Spleen (tissue), 11 donors: ENCODE measurements around the gene AMPH. TPM values are rescaled to one million over a fixed set of nuclear protein-coding genes. Genes with fewer than 3 reads are reported as not detected.
"Not testable (repeated sequence)": the region's sequence is repeated elsewhere in the genome, so short reads cannot be mapped to it uniquely, and the experiment has no call there.

ENCODE experiments used
- DNase-seq: peaks from one replicate; pipeline ENCODE4 v3.0.0-alpha.2; 2020
- H3K27ac ChIP-seq, 8 donors: fragments of 200-600 bp; sonication (generic) in 7 of 8; 1 replicate in 4 of 8; 2 replicates in 4 of 8; pipeline versions ENCODE4 v1.5.0 to v1.8.0; 2016 to 2021; ENCODE audit warnings: inconsistent platforms in 4 of 8, mild to moderate bottlenecking in 4 of 8, moderate library complexity in 1 of 8
- H3K27me3 ChIP-seq, 7 donors: fragments of 200-600 bp; sonication (generic) in 6 of 7; replicated peaks in 1 of 7; 1 replicate in 4 of 7; 2 replicates in 3 of 7; pipeline versions ENCODE4 v1.5.0 to v1.8.0; 2016 to 2021; ENCODE audit warnings: inconsistent platforms in 3 of 7, mild to moderate bottlenecking in 1 of 7
- H3K36me3 ChIP-seq, 6 donors: fragments of 200-600 bp; sonication (generic) in 5 of 6; 1 replicate in 4 of 6; 2 replicates in 2 of 6; pipeline versions ENCODE4 v1.5.0 to v1.8.0; 2016 to 2021; ENCODE audit warnings: inconsistent platforms in 2 of 6
- H3K4me1 ChIP-seq, 6 donors: fragments of 200-600 bp; sonication (generic) in 5 of 6; 1 replicate in 3 of 6; 2 replicates in 3 of 6; pipeline versions ENCODE4 v1.5.0 to v1.8.0; 2016 to 2021; ENCODE audit warnings: inconsistent platforms in 3 of 6
- H3K4me3 ChIP-seq, 8 donors: fragments of 200-600 bp; sonication (generic) in 7 of 8; 1 replicate in 4 of 8; 2 replicates in 4 of 8; pipeline versions ENCODE4 v1.5.0 to v1.8.0; 2016 to 2021; ENCODE audit warnings: inconsistent platforms in 4 of 8, mild to moderate bottlenecking in 4 of 8, moderate library complexity in 2 of 8
- H3K9me3 ChIP-seq, 8 donors: fragments of 200-600 bp; sonication (generic) in 7 of 8; 1 replicate in 4 of 8; 2 replicates in 4 of 8; pipeline versions ENCODE4 v1.5.0 to v1.8.0; 2016 to 2021; ENCODE audit warnings: inconsistent platforms in 4 of 8
- POLR2A ChIP-seq, 3 donors: fragments of 450-650 bp; IDR thresholded peaks; one replicate each; pipeline ENCODE4 v1.5.1; 2017; ENCODE audit warnings: antibody characterized with exemption in 3 of 3, mild to moderate bottlenecking in 1 of 3
- POLR2AphosphoS5 ChIP-seq, 3 donors: sonication (generic); formaldehyde crosslinking; IDR thresholded peaks; one replicate each; pipeline ENCODE4 v1.5.1; 2017; ENCODE audit warnings: antibody characterized with exemption in 3 of 3
- WGBS, 5 donors: extraction: QIAGEN DNeasy Blood & Tissue Kit in 3 of 5; methylation state at CpG; one replicate each; pipeline versions ENCODE4 v1.1.5 to v1.1.7; 2013 to 2018; 5-methylcytosine and 5-hydroxymethylcytosine counted together
- intact Hi-C: fragments of 100-400 bp; cut with DNase I; formaldehyde crosslinking; loops from one replicate; pipeline ENCODE4 v1.15.0; 2023; ENCODE audit warnings: low total_unique reads
- polyA plus RNA-seq, 3 donors: library from polyadenylated mRNA; stranded (reverse); fragments of 200-250 nt; gene quantifications; one replicate each; pipeline ENCODE4 v1.2.1, GENCODE V29; 2013
- total RNA-seq, 7 donors: library from RNA; depleted of rRNA in 3 of 7; stranded (reverse); fragments of >200 nt in 3 of 7; fragmentation: NEBNext Ultra II Directional in 4 of 7; extraction: Animal tissue kit (Norgen Biotek cat#: 25700) in 4 of 7; gene quantifications; one replicate each; pipeline versions ENCODE4 v1.1.0 to v1.2.1, GENCODE V29; 2016 to 2021
- TF ChIP-seq, protein P1 (sequence below), 11 experiments: fragments of 200-600 bp in 7 of 11; fragments of 450-650 bp in 4 of 11; sonication (generic) in 4 of 11; IDR thresholded peaks in 8 of 11; conservative IDR thresholded peaks in 3 of 11; 1 replicate in 7 of 11; 2 replicates in 4 of 11; pipeline versions ENCODE4 v1.4.0 to v1.8.0; 2016 to 2021; ENCODE audit warnings: antibody characterized with exemption in 11 of 11, inconsistent platforms in 4 of 11, mild to moderate bottlenecking in 1 of 11
- donor health status: healthy with polysubstance abuse.
- donor health status: DM: no; HTN: no; CAD: no; lungs with moderate emphysema.
- donor health status: DM: no; HTN: no; CAD: no.
- donor health status: Bipolar disorder and iron deficiency.
- donor health status: healthy.
- donor health status: DM: no; HTN: no; CAD: no.
- donor health status: DM: yes; HTN: yes; CAD: no.

Gene AMPH
- total and polyA plus RNA-seq, 10 donors, result 0.09 to 10.3 (median 1.1) TPM

DNA sequence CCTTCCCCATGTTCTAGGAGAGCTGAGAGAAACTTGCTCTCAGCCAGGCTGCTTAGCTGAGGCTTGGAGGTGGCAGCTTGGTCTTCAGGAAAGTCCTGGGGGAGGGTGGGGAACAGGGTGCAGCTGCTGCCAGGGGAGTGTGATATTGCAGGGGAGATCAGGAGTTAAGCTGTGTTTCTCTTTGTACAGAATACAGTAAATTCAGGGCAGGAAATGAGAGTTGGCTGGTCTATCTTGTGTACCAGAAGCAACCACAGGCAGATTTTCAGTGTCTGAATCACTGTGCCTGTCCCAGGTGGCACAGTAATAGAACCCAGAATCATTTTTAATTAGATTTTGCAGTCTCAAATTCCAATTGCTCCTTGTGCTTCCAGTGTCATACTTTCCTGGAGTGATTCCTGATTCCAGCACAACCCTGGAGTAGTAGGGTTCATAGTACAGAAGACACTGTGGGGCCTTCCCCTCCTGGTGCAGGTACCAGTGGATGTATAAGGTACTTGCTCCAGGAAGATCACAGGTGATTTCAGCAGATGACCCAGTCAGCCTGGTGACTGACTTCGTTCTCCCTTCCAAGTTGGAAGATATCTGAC lies 263.8 kb downstream of the AMPH start:
- 67 to 93% (median 86%) methylated on average over 1 of the region's 1 CpG for WGBS, 5 donors
- H3K27ac ChIP-seq, result peak overlapping the region in 7 of 8 donors; percentile 34 to 80 (median 64)

DNA sequence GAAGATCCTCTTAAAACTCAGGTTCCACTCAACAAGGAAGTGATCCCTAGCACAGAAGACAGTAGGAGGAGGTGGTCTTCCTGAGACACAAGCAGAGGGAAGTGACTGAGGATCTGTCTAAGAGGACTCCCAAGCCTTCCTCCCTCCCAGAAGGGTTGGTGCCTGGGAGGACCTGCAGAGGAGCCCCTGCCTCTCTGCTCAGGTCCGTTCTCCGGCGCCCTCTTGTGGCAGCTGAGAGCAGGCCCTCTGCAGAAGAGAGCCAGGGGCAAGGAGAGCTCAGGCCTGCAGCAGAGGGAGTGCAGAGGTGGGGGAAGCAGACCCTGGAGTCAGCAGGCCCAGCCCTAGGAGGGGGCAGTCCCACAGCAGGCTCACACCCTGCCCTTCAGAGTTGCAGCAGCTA lies 267.8 kb downstream of the AMPH start:
- peak; percentile 90 for DNase-seq
- TF ChIP-seq POLR2AphosphoS5 (IDR thresholded peaks at IDR 0.05), result peak in 2 of 3 donors; percentile 54 to 56
- TF ChIP-seq, protein P1, sequence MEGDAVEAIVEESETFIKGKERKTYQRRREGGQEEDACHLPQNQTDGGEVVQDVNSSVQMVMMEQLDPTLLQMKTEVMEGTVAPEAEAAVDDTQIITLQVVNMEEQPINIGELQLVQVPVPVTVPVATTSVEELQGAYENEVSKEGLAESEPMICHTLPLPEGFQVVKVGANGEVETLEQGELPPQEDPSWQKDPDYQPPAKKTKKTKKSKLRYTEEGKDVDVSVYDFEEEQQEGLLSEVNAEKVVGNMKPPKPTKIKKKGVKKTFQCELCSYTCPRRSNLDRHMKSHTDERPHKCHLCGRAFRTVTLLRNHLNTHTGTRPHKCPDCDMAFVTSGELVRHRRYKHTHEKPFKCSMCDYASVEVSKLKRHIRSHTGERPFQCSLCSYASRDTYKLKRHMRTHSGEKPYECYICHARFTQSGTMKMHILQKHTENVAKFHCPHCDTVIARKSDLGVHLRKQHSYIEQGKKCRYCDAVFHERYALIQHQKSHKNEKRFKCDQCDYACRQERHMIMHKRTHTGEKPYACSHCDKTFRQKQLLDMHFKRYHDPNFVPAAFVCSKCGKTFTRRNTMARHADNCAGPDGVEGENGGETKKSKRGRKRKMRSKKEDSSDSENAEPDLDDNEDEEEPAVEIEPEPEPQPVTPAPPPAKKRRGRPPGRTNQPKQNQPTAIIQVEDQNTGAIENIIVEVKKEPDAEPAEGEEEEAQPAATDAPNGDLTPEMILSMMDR (IDR thresholded peaks at IDR 0.05 in 8 of 11, conservative IDR thresholded peaks at IDR 0.05 in 3 of 11), result peak in 10 of 11 experiments; percentile 34 to 83 (median 58)
- H3K27me3 ChIP-seq, H3K9me3 ChIP-seq, H3K36me3 ChIP-seq, intact Hi-C loops: not testable (repeated sequence)
- peak overlapping the region in 3 of 8 donors; percentile 16 to 72 (median 25) for H3K4me3 ChIP-seq
- H3K4me1 ChIP-seq, result peaks cover 9 to 92% (median 46%) of the 10 kb centered on the region in 6 donors
- 18 to 52% (median 22%) methylated on average over 3 of the region's 3 CpGs; no CpG with 5 or more reads in 1 of the 5 donors for WGBS, 5 donors
- peak overlapping the region; percentile 16 to 93 (median 66) for H3K27ac ChIP-seq

More for the DNA sequence above, 263.8 kb downstream of the AMPH start:
- intact Hi-C loops, result loop anchor here (5.0 kb wide), 1 partner anchor 260 kb away; no protein-coding TSS in a partner anchor
- Histone ChIP-seq H3K27me3 (no peaks in the 10 kb centered on the region), H3K4me1 (peaks cover 23 to 94% (median 56%) of the 10 kb centered on the region in 6 donors), H3K4me3 (peak overlapping the region in 1 of 8 donors; percentile 15), H3K9me3 (no peaks in the 10 kb centered on the region), H3K36me3 (no peaks in the 10 kb centered on the region)
- TF ChIP-seq POLR2A (IDR thresholded peaks at IDR 0.05) (no peak), POLR2AphosphoS5 (IDR thresholded peaks at IDR 0.05) (no peak)
- TF ChIP-seq, protein P1 (IDR thresholded peaks at IDR 0.05 in 8 of 11, conservative IDR thresholded peaks at IDR 0.05 in 3 of 11), result no peak
- DNase-seq, result no peak

DNA sequence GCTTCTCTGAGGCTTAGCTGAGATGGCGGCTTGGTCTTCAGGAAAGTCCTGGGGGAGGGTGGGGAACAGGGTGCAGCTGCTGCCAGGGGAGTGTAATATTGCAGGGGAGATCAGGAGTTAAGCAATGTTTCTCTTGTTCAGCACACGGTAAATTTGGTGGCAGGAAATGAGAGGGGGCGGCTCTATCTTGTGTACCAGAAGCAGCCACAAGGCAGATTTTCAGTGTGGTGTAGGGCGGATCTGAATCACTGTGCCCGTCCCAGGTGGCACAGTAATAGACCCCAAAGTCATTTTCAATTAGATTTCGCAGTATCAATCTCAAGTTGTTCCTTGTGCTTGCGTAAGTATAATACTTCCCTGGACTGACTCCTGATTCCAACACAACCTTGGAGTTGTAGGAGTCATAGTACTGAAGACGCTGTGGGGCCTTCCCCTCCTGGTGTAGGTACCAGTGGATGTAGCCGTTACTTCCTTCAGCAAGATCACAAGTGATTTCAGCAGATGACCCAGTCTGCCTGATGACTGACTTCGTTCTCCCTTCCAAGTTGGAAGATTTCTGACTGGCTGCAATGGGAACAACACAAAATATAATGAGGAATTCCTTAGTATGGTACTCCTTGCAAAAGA lies 268.4 kb downstream of the AMPH start:
- H3K27ac ChIP-seq, result peak overlapping the region; percentile 16 to 93 (median 66)
- H3K27me3 ChIP-seq, H3K9me3 ChIP-seq, H3K36me3 ChIP-seq, DNase-seq, intact Hi-C loops: not testable (repeated sequence)
- peak overlapping the region in 3 of 8 donors; percentile 16 to 72 (median 25) for H3K4me3 ChIP-seq
- H3K4me1 ChIP-seq, result peaks cover 7 to 92% (median 42%) of the 10 kb centered on the region in 6 donors
- 16 to 54% (median 26%) methylated on average over 10 of the region's 10 CpGs for WGBS, 5 donors

DNA sequence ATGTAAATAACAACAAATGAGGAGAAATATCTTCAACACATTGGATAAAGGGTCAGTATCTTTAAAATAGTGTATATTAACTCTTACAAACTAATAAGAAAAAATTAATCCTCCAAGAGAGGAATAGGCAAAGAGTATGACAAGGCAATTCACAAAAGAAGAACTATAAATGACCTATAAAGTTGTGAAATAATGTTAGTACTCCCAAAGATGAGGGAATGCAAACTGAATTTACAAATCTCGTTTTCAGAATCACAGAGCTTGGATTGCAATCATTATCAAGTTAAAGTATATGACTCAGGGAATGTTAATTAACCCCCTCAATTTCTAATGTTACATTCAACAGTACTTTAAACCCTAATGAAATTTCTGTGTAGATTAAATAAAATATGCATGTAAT lies 270.4 kb downstream of the AMPH start:
- Histone ChIP-seq H3K9me3 (no peaks in the 10 kb centered on the region), H3K27me3 (no peaks in the 10 kb centered on the region), H3K4me3 (peak overlapping the region in 4 of 8 donors; percentile 7 to 72 (median 34)), H3K36me3 (no peaks in the 10 kb centered on the region), H3K27ac (peak overlapping the region in 6 of 8 donors; percentile 11 to 93 (median 78)), H3K4me1 (peaks cover 0 to 96% (median 28%) of the 10 kb centered on the region in 6 donors)
- TF ChIP-seq POLR2AphosphoS5 (IDR thresholded peaks at IDR 0.05), result no peak
- no peak for TF ChIP-seq POLR2A (IDR thresholded peaks at IDR 0.05)
- TF ChIP-seq, protein P1 (IDR thresholded peaks at IDR 0.05 in 8 of 11, conservative IDR thresholded peaks at IDR 0.05 in 3 of 11), result no peak
- DNase-seq, result no peak
- 14 to 51% (median 33%) methylated on average over 1 of the region's 1 CpG for WGBS, 5 donors
- intact Hi-C loops, result no loop called here
